A549 (cell line): ENCODE data around the gene XRCC2. TPM values are rescaled to one million over a fixed set of nuclear protein-coding genes. Genes with fewer than 3 reads are reported as not detected.

Source experiments
- ATAC-seq, 2 experiments: fragments of 200-7000 bp in 1 of 2; fragments of >200 bp in 1 of 2; cut with Nextera tagmentation in 1 of 2; cut with Tn5 transposase in 1 of 2; 3 replicates each; pipeline versions ENCODE4 v1.8.0 to v1.9.1; 2018 to 2020; ENCODE audit warnings: mild to moderate bottlenecking in 1 of 2, moderate library complexity in 1 of 2
- CTCF ChIA-PET: fragments of 300-600 bp; sonication (Branson Sonifier 250); formaldehyde crosslinking; extraction: SDS; loops from one replicate; lab custom pipeline; 2021; ENCODE audit warnings: antibody characterized with exemption, inconsistent platforms; lab: Yijun Ruan, JAX
- POLR2A ChIA-PET: fragments of 350-600 bp; formaldehyde crosslinking; extraction: SDS; loops from one replicate; lab custom pipeline; 2021; ENCODE audit warnings: antibody characterized with exemption, inconsistent platforms; lab: Yijun Ruan, JAX
- DNase-seq, 2 experiments: peaks; one replicate each; pipeline versions ENCODE4 v3.0.0 to v3.0.0-alpha.2; 2011 to 2016; ENCODE audit warnings: low read depth in 1 of 2, low spot score in 1 of 2
- FAIRE-seq: peaks from 2 replicates; lab custom pipeline; 2011; peaks lifted over from hg19 to GRCh38; lab: Jason Lieb, UNC
- H3K27ac ChIP-seq, 2 experiments: fragments of >200 bp; sonication (Bioruptor Twin); formaldehyde crosslinking; 3 replicates each; pipeline ENCODE4 v1.5.1; 2016 to 2017
- H3K4me1 ChIP-seq: fragments of >200 bp; sonication (Bioruptor Twin); formaldehyde crosslinking; 3 replicates; pipeline ENCODE4 v1.6.1; 2016
- H3K4me2 ChIP-seq: fragments of >200 bp; sonication (Bioruptor Twin); formaldehyde crosslinking; 3 replicates; pipeline ENCODE4 v1.6.1; 2016
- H3K4me3 ChIP-seq: fragments of >200 bp; sonication (Bioruptor Twin); formaldehyde crosslinking; 3 replicates; pipeline ENCODE4 v1.5.1; 2016
- H3K9me3 ChIP-seq: fragments of >200 bp; sonication (Bioruptor Twin); formaldehyde crosslinking; 3 replicates; pipeline ENCODE4 v1.6.1; 2016
- BHLHE40 ChIP-seq: IDR thresholded peaks from 2 replicates; pipeline ENCODE4 v1.6.1; 2012; ENCODE audit warnings: low read depth, low read length, inconsistent platforms
- CBX8 ChIP-seq: fragments of 200-600 bp; sonication (generic); IDR thresholded peaks from 2 replicates; pipeline ENCODE4 v1.6.1; 2016
- CEBPB ChIP-seq, 2 experiments: fragments of >200 bp in 1 of 2; sonication (Bioruptor Twin) in 1 of 2; formaldehyde crosslinking in 1 of 2; IDR thresholded peaks; 2 replicates each; pipeline ENCODE4 v1.6.1; 2012 to 2016
- EHMT2 ChIP-seq: fragments of 200-600 bp; sonication (generic); IDR thresholded peaks from 2 replicates; pipeline ENCODE4 v1.6.1; 2016; ENCODE audit warnings: antibody characterized with exemption, low read depth, mild to moderate bottlenecking, moderate library complexity
- ESRRA ChIP-seq: fragments of 150-350 bp; IDR thresholded peaks from 2 replicates; pipeline ENCODE4 v1.6.1; 2014; ENCODE audit warnings: mild to moderate bottlenecking, low read length, borderline replicate concordance
- FOSL2 ChIP-seq, 2 experiments: fragments of 450-650 bp in 1 of 2; fragments of >200 bp in 1 of 2; sonication (Bioruptor Twin) in 1 of 2; formaldehyde crosslinking; IDR thresholded peaks; 2 replicates each; pipeline versions ENCODE4 v1.5.0 to v1.6.1; 2016 to 2020; ENCODE audit warnings: mild to moderate bottlenecking in 1 of 2, moderate library complexity in 1 of 2
- HDAC2 ChIP-seq: fragments of 200-600 bp; sonication (generic); IDR thresholded peaks from 2 replicates; pipeline ENCODE4 v1.6.1; 2016
- HOXA7 ChIP-seq: fragments of 250-450 bp; sonication (Bioruptor Pico); IDR thresholded peaks from 2 replicates; pipeline ENCODE4 v1.5.0; 2020; ENCODE audit warnings: mild to moderate bottlenecking, moderate library complexity
- KDM1A ChIP-seq: fragments of 200-600 bp; sonication (generic); IDR thresholded peaks from 2 replicates; pipeline ENCODE4 v1.6.1; 2016; ENCODE audit warnings: low read depth, mild to moderate bottlenecking
- KDM5A ChIP-seq: fragments of 200-600 bp; sonication (generic); IDR thresholded peaks from 2 replicates; pipeline ENCODE4 v1.6.1; 2016; ENCODE audit warnings: antibody characterized with exemption, mild to moderate bottlenecking
- MAZ ChIP-seq: fragments of 150-350 bp; IDR thresholded peaks from 2 replicates; pipeline ENCODE4 v1.6.1; 2014; ENCODE audit warnings: antibody characterized with exemption, low read depth, low read length, borderline replicate concordance
- MYC ChIP-seq: IDR thresholded peaks from 2 replicates; pipeline ENCODE4 v1.6.1; 2012; ENCODE audit warnings: mild to moderate bottlenecking, inconsistent platforms, low read length, improper control_type of control experiment, borderline replicate concordance
- NR3C1 ChIP-seq: fragments of >200 bp; sonication (Bioruptor Twin); formaldehyde crosslinking; IDR thresholded peaks from 3 replicates; pipeline ENCODE4 v1.6.1; 2017
- PBX3 ChIP-seq: IDR thresholded peaks from 2 replicates; pipeline ENCODE4 v1.6.1; 2012
- POLR2A ChIP-seq: IDR thresholded peaks from 2 replicates; pipeline ENCODE4 v1.6.1; 2012; ENCODE audit warnings: mild to moderate bottlenecking, low read length
- RCOR1 ChIP-seq: fragments of 150-350 bp; IDR thresholded peaks from 2 replicates; pipeline ENCODE4 v1.6.1; 2014; ENCODE audit warnings: antibody characterized with exemption, low read length, low read depth
- RNF2 ChIP-seq: fragments of 200-600 bp; sonication (generic); IDR thresholded peaks from 2 replicates; pipeline ENCODE4 v1.6.1; 2016; ENCODE audit warnings: low read depth, mild to moderate bottlenecking, antibody characterized with exemption, moderate library complexity, borderline replicate concordance
- SMC3 ChIP-seq: fragments of >200 bp; sonication (Bioruptor Twin); formaldehyde crosslinking; IDR thresholded peaks from 3 replicates; pipeline ENCODE4 v1.6.1; 2018; ENCODE audit warnings: inconsistent platforms
- USF2 ChIP-seq: fragments of 450-650 bp; IDR thresholded peaks from 2 replicates; pipeline ENCODE4 v1.6.1; 2014; ENCODE audit warnings: antibody characterized with exemption
- ZFP36 ChIP-seq: fragments of 450-650 bp; IDR thresholded peaks from 2 replicates; pipeline ENCODE4 v1.6.1; 2014; ENCODE audit warnings: borderline replicate concordance; ENCODE audit not compliant: partially characterized antibody
- WGBS: methylation state at CpG from one replicate; pipeline ENCODE4 v1.1.6; 2017; ENCODE audit errors: missing lambda C conversion rate; 5-methylcytosine and 5-hydroxymethylcytosine counted together
- polyA plus RNA-seq, 4 experiments: library from polyadenylated mRNA; depleted of rRNA in 3 of 4; stranded (reverse); fragments of >200 nt; fragmentation: RNase III in 1 of 4; extraction: RNeasy Plus Mini Kit Qiagen cat#74134 plus additional on column Dnase treatment in 1 of 4; gene quantifications; 2 replicates in 3 of 4; 3 replicates in 1 of 4; pipeline ENCODE4 v1.2.3, GENCODE V29; 2011 to 2017
- small RNA-seq, 6 experiments: library from RNA; depleted of rRNA; stranded (forward); fragments of <200 nt; gene quantifications; one replicate each; pipeline ENCODE3, GENCODE V24; 2012

The XRCC2 gene
- polyA plus RNA-seq, 2 of the 4 experiments (the other 2 are of a cell fraction): 12.3 to 13.1 TPM

DNA sequence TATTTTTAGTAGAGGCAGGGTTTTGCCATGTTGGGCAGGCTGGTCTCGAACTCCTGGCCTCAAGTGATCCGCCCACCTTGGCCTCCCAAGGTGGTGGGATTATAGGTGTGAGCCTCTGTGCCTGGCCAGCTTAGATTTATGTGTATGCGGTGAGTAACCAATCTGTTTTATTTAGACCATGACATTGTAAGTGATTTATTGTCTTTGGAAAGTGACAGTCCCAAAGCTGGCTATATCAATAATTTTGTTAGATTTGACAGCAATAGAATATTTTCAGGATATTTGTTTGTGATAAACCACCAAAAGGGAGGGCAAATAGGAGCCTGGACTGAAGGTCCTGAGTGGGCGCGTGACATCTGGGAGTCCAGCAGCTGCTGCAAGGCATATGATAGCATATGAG is 75.7 kb downstream of the XRCC2 start:
- POLR2A ChIA-PET: no interaction called here
- no peaks in the 10 kb centered on the region for H3K4me1 ChIP-seq
- no peaks in the 10 kb centered on the region for H3K9me3 ChIP-seq
- CTCF ChIA-PET: interaction anchor here (1.0 kb wide), 1 partner anchor 15 kb away, joined by 3 read pairs; no protein-coding TSS in a partner anchor
- no peak for DNase-seq
- no peak overlapping the region for H3K4me2 ChIP-seq
- no peak overlapping the region for H3K4me3 ChIP-seq
- H3K27ac ChIP-seq: no peak overlapping the region
- ATAC-seq: no peak
- no peak for TF ChIP-seq HDAC2
- TF ChIP-seq KDM5A: no peak
- no peak for TF ChIP-seq POLR2A
- no peak for TF ChIP-seq SMC3
- TF ChIP-seq MYC: no peak
- no peak for TF ChIP-seq MAZ
- no peak for FAIRE-seq
- WGBS: 83% methylated on average over 5 of the region's 5 CpGs

GRCh38 chr7:152597507-152597906 is 78.4 kb downstream of the XRCC2 start:
- H3K4me3 ChIP-seq: no peak overlapping the region
- no peaks in the 10 kb centered on the region for H3K9me3 ChIP-seq
- no peak for FAIRE-seq
- no peak for DNase-seq
- ATAC-seq: no peak
- no peak overlapping the region for H3K27ac ChIP-seq
- TF ChIP-seq NR3C1 (no peak), EHMT2 (no peak)
- ChIA-PET POLR2A (no interaction called here), CTCF (interaction anchor here (1.3 kb wide), 1 partner anchor 10 kb away, joined by 4 read pairs; no protein-coding TSS in a partner anchor)
- no peaks in the 10 kb centered on the region for H3K4me1 ChIP-seq
- no peak overlapping the region for H3K4me2 ChIP-seq
- 69% methylated on average over 8 of the region's 8 CpGs for WGBS

DNA sequence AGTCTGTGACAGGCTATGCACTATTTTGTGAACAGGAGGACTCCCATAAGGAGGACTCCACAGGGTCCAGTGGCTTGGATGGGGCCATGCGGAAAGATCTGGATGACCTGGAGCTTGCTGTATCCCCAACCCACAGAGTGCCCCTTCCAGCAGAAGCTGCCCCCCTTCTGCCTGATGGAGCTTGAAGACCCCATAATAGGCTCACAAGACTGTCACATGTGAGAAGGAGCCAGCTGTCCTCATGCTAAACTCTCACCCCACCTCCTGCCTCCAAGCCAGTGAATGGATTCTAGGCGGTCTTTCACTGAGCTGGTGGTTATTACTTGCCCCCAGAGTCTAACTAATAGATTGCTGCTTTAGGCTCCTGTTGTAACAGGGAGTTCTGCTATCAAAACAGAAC is 79.1 kb downstream of the XRCC2 start:
- DNase-seq: no peak
- no peak overlapping the region for H3K4me2 ChIP-seq
- 91% methylated on average over 2 of the region's 2 CpGs for WGBS
- no peak overlapping the region for H3K27ac ChIP-seq
- no peak overlapping the region for H3K4me3 ChIP-seq
- no peak for FAIRE-seq
- no peak; a peak in 1 of 6 replicates for ATAC-seq
- TF ChIP-seq ZFP36 (no peak), ESRRA (no peak), EHMT2 (no peak), KDM1A (no peak), CBX8 (no peak), RCOR1 (no peak), CEBPB (IDR thresholded peaks at IDR 0.05) (no peak), USF2 (no peak), PBX3 (no peak), FOSL2 (IDR thresholded peaks at IDR 0.05) (no peak), FOSL2 (CRISPR knock-in tag; IDR thresholded peaks at IDR 0.05) (no peak), HOXA7 (CRISPR knock-in tag) (no peak), RNF2 (no peak), BHLHE40 (no peak)
- H3K9me3 ChIP-seq: no peaks in the 10 kb centered on the region
- no peaks in the 10 kb centered on the region for H3K4me1 ChIP-seq
- ChIA-PET POLR2A (no interaction called here), CTCF (interaction anchor here (0.6 kb wide), 3 partner anchors 80 to 766 kb away, joined by 3 to 4 read pairs (median 4); no protein-coding TSS in a partner anchor)

Small RNA genes lying within 50 kb of the gene (small RNA-seq; reads per million reads assigned to genes)
- 0 to 0.16 (median 0) reads per million in 6 experiments for gene RF00568

Other genes with a start within 250 kb of the XRCC2 start
- gene KMT2C, start 240.1 kb downstream of the XRCC2 start, polyA plus RNA-seq (2011; rRNA removed): 13.1 and 17.7 TPM in 2 replicates
- 4.2 to 4.5 TPM (median 4.5 TPM) in 3 replicates for gene KMT2C, start 240.1 kb downstream of the XRCC2 start, polyA plus RNA-seq (2017; fragmentation: RNase III; extraction: RNeasy Plus Mini Kit Qiagen cat#74134 plus additional on column Dnase treatment)
- 12.3 and 13.6 TPM in 2 replicates for gene ACTR3B, start 83.6 kb upstream of the XRCC2 start, polyA plus RNA-seq (2011; rRNA removed)
- 8.2 to 8.7 TPM (median 8.6 TPM) in 3 replicates for gene ACTR3B, start 83.6 kb upstream of the XRCC2 start, polyA plus RNA-seq (2017; fragmentation: RNase III; extraction: RNeasy Plus Mini Kit Qiagen cat#74134 plus additional on column Dnase treatment)